Liver (tissue), 9 donors: ENCODE data around the gene RABL6. TPM values are rescaled to one million over a fixed set of nuclear protein-coding genes. Genes with fewer than 3 reads are reported as not detected.

ENCODE experiments used
- DNase-seq: peaks from one replicate; pipeline ENCODE4 v3.0.0-alpha.2; 2017; ENCODE audit warnings: low spot score
- H3K27ac ChIP-seq, 2 donors: one replicate each; pipeline ENCODE4 v1.7.0; 2013; ENCODE audit warnings: inconsistent platforms in 2 of 2, low read length in 2 of 2, control low read depth in 1 of 2, low read depth in 1 of 2, mild to moderate bottlenecking in 1 of 2
- H3K27me3 ChIP-seq, 4 donors: one replicate each; pipeline versions ENCODE4 v1.6.1 to v1.7.0; 2013; ENCODE audit warnings: low read length in 3 of 4, inconsistent platforms in 1 of 4, mild to moderate bottlenecking in 1 of 4, moderate library complexity in 1 of 4; ENCODE audit not compliant: control insufficient read depth in 4 of 4, insufficient read depth in 4 of 4
- H3K36me3 ChIP-seq, 4 donors: one replicate each; pipeline versions ENCODE4 v1.6.1 to v1.7.0; 2013; ENCODE audit warnings: low read length in 3 of 4, mild to moderate bottlenecking in 3 of 4, low read depth in 1 of 4, moderate library complexity in 1 of 4; ENCODE audit not compliant: control insufficient read depth in 4 of 4, insufficient read depth in 3 of 4
- H3K4me1 ChIP-seq, 4 donors: one replicate each; pipeline versions ENCODE4 v1.6.1 to v1.7.0; 2013; ENCODE audit warnings: low read length in 3 of 4, mild to moderate bottlenecking in 3 of 4, moderate library complexity in 1 of 4; ENCODE audit not compliant: control insufficient read depth in 4 of 4, insufficient read depth in 4 of 4
- H3K4me3 ChIP-seq, 3 donors: one replicate each; pipeline versions ENCODE4 v1.6.1 to v1.7.0; 2013; ENCODE audit warnings: low read length in 3 of 3, control low read depth in 1 of 3, low read depth in 1 of 3, mild to moderate bottlenecking in 1 of 3
- H3K9ac ChIP-seq, 2 donors: one replicate each; pipeline ENCODE4 v1.7.0; 2013; ENCODE audit warnings: low read length in 2 of 2, mild to moderate bottlenecking in 2 of 2, moderate library complexity in 2 of 2, control low read depth in 1 of 2, low read depth in 1 of 2
- H3K9me3 ChIP-seq, 4 donors: one replicate each; pipeline versions ENCODE4 v1.6.1 to v1.7.0; 2013; ENCODE audit warnings: low read length in 3 of 4; ENCODE audit not compliant: control insufficient read depth in 4 of 4
- ATF3 ChIP-seq: IDR thresholded peaks from 2 replicates; pipeline ENCODE4 v1.6.1; 2016; ENCODE audit warnings: antibody characterized with exemption
- EGR1 ChIP-seq, 2 donors: IDR thresholded peaks; 2 replicates each; pipeline ENCODE4 v1.6.1; 2016 to 2018; ENCODE audit warnings: antibody characterized with exemption in 2 of 2, low read depth in 2 of 2
- FOXA1 ChIP-seq: IDR thresholded peaks from 2 replicates; pipeline ENCODE4 v1.6.1; 2016; ENCODE audit warnings: antibody characterized with exemption
- FOXA2 ChIP-seq: IDR thresholded peaks from 2 replicates; pipeline ENCODE4 v1.6.1; 2016; ENCODE audit warnings: antibody characterized with exemption
- GABPA ChIP-seq, 2 donors: IDR thresholded peaks in 1 of 2; conservative IDR thresholded peaks in 1 of 2; 2 replicates each; pipeline ENCODE4 v1.6.1; 2016; ENCODE audit warnings: antibody characterized with exemption in 2 of 2, mild to moderate bottlenecking in 1 of 2, moderate library complexity in 1 of 2
- HNF4A ChIP-seq, 2 donors: conservative IDR thresholded peaks; 2 replicates each; pipeline ENCODE4 v1.6.1; 2016; ENCODE audit warnings: antibody characterized with exemption in 2 of 2, mild to moderate bottlenecking in 2 of 2
- HNF4G ChIP-seq: IDR thresholded peaks from 2 replicates; pipeline ENCODE4 v1.6.1; 2016; ENCODE audit warnings: antibody characterized with exemption
- JUND ChIP-seq, 2 donors: IDR thresholded peaks; 2 replicates each; pipeline ENCODE4 v1.6.1; 2016; ENCODE audit warnings: antibody characterized with exemption in 2 of 2
- NR2F2 ChIP-seq: IDR thresholded peaks from 2 replicates; pipeline ENCODE4 v1.6.1; 2016; ENCODE audit warnings: antibody characterized with exemption
- RAD21 ChIP-seq, 2 donors: IDR thresholded peaks; 2 replicates each; pipeline ENCODE4 v1.6.1; 2016; ENCODE audit warnings: antibody characterized with exemption in 2 of 2, mild to moderate bottlenecking in 2 of 2
- REST ChIP-seq: IDR thresholded peaks from 2 replicates; pipeline ENCODE4 v1.6.1; 2016; ENCODE audit warnings: antibody characterized with exemption, mild to moderate bottlenecking
- RXRA ChIP-seq, 2 donors: IDR thresholded peaks; 2 replicates each; pipeline ENCODE4 v1.6.1; 2017 to 2018; ENCODE audit warnings: antibody characterized with exemption in 2 of 2, mild to moderate bottlenecking in 1 of 2
- SP1 ChIP-seq: IDR thresholded peaks from 2 replicates; pipeline ENCODE4 v1.6.1; 2018; ENCODE audit warnings: antibody characterized with exemption, mild to moderate bottlenecking
- TAF1 ChIP-seq: conservative IDR thresholded peaks from 2 replicates; pipeline ENCODE4 v1.6.1; 2016; ENCODE audit warnings: antibody characterized with exemption, mild to moderate bottlenecking
- YY1 ChIP-seq: IDR thresholded peaks from 2 replicates; pipeline ENCODE4 v1.6.1; 2016; ENCODE audit warnings: antibody characterized with exemption, mild to moderate bottlenecking
- WGBS: extraction: QIAGEN DNeasy Blood & Tissue Kit; methylation state at CpG from one replicate; pipeline ENCODE4 v1.1.7; 2013; 5-methylcytosine and 5-hydroxymethylcytosine counted together
- polyA plus RNA-seq, 2 donors: library from polyadenylated mRNA; stranded (reverse) in 1 of 2; unstranded in 1 of 2; fragments of 200-250 nt in 1 of 2; fragments of >200 nt in 1 of 2; fragmentation: Nextera tagmentation in 1 of 2; extraction: Ambion mirVana in 1 of 2; gene quantifications; one replicate each; pipeline versions ENCODE4 v1.2.1 to v1.2.3, GENCODE V29; 2013 to 2015
- total RNA-seq, 2 donors: library from RNA; depleted of rRNA; stranded (reverse); fragments of >200 nt; gene quantifications; one replicate each; pipeline ENCODE4 v1.2.3, GENCODE V29; 2014
- TF ChIP-seq, protein P1 (sequence below): fragments of 150-350 bp; IDR thresholded peaks from 2 replicates; pipeline ENCODE4 v1.5.1; 2017; ENCODE audit warnings: improper control_type of control experiment, low read depth, low read length; ENCODE audit not compliant: missing input control
- TF ChIP-seq, protein P2 (sequence below): IDR thresholded peaks from 2 replicates; pipeline ENCODE4 v1.6.1; 2016; ENCODE audit warnings: antibody characterized with exemption
- TF ChIP-seq, protein P3 (sequence below): IDR thresholded peaks from 2 replicates; pipeline ENCODE4 v1.6.1; 2016; ENCODE audit warnings: antibody characterized with exemption
- donor health status: healthy.
- donor health status: healthy.
- donor health status: healthy.
- donor health status: healthy.
- donor health status: healthy.

The RABL6 gene
- total and polyA plus RNA-seq, 4 donors: 3.6 to 32.6 (median 10.7) TPM

- no peak for DNase-seq
- H3K4me3 ChIP-seq: no peak overlapping the region
- no peaks in the 10 kb centered on the region for H3K9me3 ChIP-seq
- no peak overlapping the region for H3K27ac ChIP-seq
- H3K4me1 ChIP-seq: no peaks in the 10 kb centered on the region
- no peak overlapping the region for H3K9ac ChIP-seq
- peaks cover 12 to 55% (median 23%) of the 10 kb centered on the region in 4 donors for H3K36me3 ChIP-seq
- WGBS: 93% methylated on average over 30 of the region's 30 CpGs
- H3K27me3 ChIP-seq: no peaks in the 10 kb centered on the region
- TF ChIP-seq SP1: no peak
- no peak for TF ChIP-seq FOXA2
- TF ChIP-seq GABPA (IDR thresholded peaks at IDR 0.05 in 1 of 2, conservative IDR thresholded peaks at IDR 0.05 in 1 of 2): no peak
- no peak for TF ChIP-seq JUND (IDR thresholded peaks at IDR 0.05)
- no peak for TF ChIP-seq EGR1 (IDR thresholded peaks at IDR 0.05; ENCODE audit: low read depth in 2 of 2)
- no peak for TF ChIP-seq HNF4G
- TF ChIP-seq, protein P1, sequence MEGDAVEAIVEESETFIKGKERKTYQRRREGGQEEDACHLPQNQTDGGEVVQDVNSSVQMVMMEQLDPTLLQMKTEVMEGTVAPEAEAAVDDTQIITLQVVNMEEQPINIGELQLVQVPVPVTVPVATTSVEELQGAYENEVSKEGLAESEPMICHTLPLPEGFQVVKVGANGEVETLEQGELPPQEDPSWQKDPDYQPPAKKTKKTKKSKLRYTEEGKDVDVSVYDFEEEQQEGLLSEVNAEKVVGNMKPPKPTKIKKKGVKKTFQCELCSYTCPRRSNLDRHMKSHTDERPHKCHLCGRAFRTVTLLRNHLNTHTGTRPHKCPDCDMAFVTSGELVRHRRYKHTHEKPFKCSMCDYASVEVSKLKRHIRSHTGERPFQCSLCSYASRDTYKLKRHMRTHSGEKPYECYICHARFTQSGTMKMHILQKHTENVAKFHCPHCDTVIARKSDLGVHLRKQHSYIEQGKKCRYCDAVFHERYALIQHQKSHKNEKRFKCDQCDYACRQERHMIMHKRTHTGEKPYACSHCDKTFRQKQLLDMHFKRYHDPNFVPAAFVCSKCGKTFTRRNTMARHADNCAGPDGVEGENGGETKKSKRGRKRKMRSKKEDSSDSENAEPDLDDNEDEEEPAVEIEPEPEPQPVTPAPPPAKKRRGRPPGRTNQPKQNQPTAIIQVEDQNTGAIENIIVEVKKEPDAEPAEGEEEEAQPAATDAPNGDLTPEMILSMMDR: no peak
- TF ChIP-seq NR2F2: no peak
- TF ChIP-seq, protein P2, sequence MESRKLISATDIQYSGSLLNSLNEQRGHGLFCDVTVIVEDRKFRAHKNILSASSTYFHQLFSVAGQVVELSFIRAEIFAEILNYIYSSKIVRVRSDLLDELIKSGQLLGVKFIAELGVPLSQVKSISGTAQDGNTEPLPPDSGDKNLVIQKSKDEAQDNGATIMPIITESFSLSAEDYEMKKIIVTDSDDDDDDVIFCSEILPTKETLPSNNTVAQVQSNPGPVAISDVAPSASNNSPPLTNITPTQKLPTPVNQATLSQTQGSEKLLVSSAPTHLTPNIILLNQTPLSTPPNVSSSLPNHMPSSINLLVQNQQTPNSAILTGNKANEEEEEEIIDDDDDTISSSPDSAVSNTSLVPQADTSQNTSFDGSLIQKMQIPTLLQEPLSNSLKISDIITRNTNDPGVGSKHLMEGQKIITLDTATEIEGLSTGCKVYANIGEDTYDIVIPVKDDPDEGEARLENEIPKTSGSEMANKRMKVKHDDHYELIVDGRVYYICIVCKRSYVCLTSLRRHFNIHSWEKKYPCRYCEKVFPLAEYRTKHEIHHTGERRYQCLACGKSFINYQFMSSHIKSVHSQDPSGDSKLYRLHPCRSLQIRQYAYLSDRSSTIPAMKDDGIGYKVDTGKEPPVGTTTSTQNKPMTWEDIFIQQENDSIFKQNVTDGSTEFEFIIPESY: no peak
- TF ChIP-seq, protein P3, sequence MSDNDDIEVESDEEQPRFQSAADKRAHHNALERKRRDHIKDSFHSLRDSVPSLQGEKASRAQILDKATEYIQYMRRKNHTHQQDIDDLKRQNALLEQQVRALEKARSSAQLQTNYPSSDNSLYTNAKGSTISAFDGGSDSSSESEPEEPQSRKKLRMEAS: no peak
- no peak for TF ChIP-seq FOXA1
- TF ChIP-seq TAF1: no peak
- TF ChIP-seq HNF4A (conservative IDR thresholded peaks at IDR 0.05): no peak
- no peak for TF ChIP-seq REST
Observed at GRCh38 chr9:136831002-136831719, 23.4 kb downstream of the RABL6 start.

- Histone ChIP-seq H3K27ac (no peak overlapping the region), H3K9ac (no peak overlapping the region), H3K9me3 (no peaks in the 10 kb centered on the region), H3K4me1 (no peaks in the 10 kb centered on the region), H3K4me3 (no peak overlapping the region), H3K36me3 (peaks cover 12 to 49% (median 21%) of the 10 kb centered on the region in 4 donors), H3K27me3 (no peaks in the 10 kb centered on the region)
- no peak for DNase-seq
- WGBS: 95% methylated on average over 23 of the region's 23 CpGs
- no peak for TF ChIP-seq FOXA2
- TF ChIP-seq, protein P3: no peak
- TF ChIP-seq NR2F2: no peak
- TF ChIP-seq, protein P1: no peak
- TF ChIP-seq GABPA (IDR thresholded peaks at IDR 0.05 in 1 of 2, conservative IDR thresholded peaks at IDR 0.05 in 1 of 2): no peak
- TF ChIP-seq YY1: no peak
- no peak for TF ChIP-seq RAD21 (IDR thresholded peaks at IDR 0.05)
- no peak for TF ChIP-seq RXRA (IDR thresholded peaks at IDR 0.05)
- TF ChIP-seq ATF3: no peak
- TF ChIP-seq, protein P2: no peak
Observed at GRCh38 chr9:136831720-136832104, 24.0 kb downstream of the RABL6 start.
